ENCODE results near the gene ANKHD1. TPM values are rescaled to one million over a fixed set of nuclear protein-coding genes. Genes with fewer than 3 reads are reported as not detected.

Gene ANKHD1
- total RNA-seq (2014; rRNA removed; shearing (Covaris generic); ENCODE audit: low replicate concordance) = 43.9 and 53.4 TPM in 2 replicates

DNA sequence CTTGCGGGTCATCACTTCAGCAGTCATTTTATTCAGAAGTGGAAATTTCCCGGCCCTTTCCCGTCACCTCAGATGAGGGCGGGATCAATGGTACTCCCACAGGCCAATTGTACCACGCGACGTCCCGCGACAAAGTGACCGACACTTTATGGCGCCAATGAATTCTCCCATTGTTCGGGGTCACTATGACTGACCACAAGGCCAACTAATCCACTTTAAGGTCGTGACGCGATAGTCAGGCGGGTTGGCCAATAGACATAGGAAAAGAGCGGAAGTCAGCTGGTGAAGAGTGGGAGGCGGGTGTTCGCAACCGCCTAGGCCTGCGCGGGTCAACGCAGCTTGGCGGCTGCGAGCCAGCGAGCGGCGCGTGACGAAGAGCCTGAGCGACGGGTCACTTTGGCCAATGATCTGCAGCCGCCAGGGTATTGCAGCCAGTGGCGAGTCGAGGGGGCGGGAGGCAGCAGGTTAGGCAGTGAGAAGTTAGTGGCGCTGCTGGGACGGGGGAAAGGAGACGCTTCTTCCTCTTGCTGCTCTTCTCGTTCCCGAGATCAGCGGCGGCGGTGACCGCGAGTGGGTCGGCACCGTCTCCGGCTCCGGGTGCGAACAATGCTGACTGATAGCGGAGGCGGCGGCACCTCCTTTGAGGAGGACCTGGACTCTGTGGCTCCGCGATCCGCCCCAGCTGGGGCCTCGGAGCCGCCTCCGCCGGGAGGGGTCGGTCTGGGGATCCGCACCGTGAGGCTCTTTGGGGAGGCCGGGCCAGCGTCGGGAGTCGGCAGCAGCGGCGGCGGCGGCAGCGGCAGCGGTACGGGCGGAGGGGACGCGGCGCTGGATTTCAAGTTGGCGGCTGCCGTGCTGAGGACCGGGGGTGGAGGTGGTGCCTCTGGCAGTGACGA lies at the start of gene ANKHD1:
TSS of gene ANKHD1 (plus strand) at position 472 of the 896 bp plus-strand sequence. CDS start at position 607, 135 bp downstream.
- in situ Hi-C loops (cut with HindIII; ENCODE audit: low pct_unique_long_range_greater_than_20kb, low sequenced_read_pairs) = no loop called here
- DNase-seq (ENCODE audit: low read depth) = peak; percentile 100

- in situ Hi-C loops (cut with HindIII; ENCODE audit: low pct_unique_long_range_greater_than_20kb, low sequenced_read_pairs) = no loop called here
- DNase-seq (ENCODE audit: low read depth) = no peak
Measured at GRCh38 chr5:140355546-140355945, 46.1 kb upstream of the ANKHD1 start.

- no peak for DNase-seq (ENCODE audit: low read depth)
- in situ Hi-C loops (cut with HindIII; ENCODE audit: low pct_unique_long_range_greater_than_20kb, low sequenced_read_pairs) = no loop called here
Measured at GRCh38 chr5:140356853-140357725, 44.5 kb upstream of the ANKHD1 start.

- in situ Hi-C loops (cut with HindIII; ENCODE audit: low pct_unique_long_range_greater_than_20kb, low sequenced_read_pairs) = no loop called here
- peak; percentile 65 for DNase-seq (ENCODE audit: low read depth)
Measured at GRCh38 chr5:140357726-140358093, 43.9 kb upstream of the ANKHD1 start.

- DNase-seq (ENCODE audit: low read depth) = no peak
- in situ Hi-C loops (cut with HindIII; ENCODE audit: low pct_unique_long_range_greater_than_20kb, low sequenced_read_pairs) = no loop called here
Measured at GRCh38 chr5:140358738-140359310, 42.8 kb upstream of the ANKHD1 start.

DNA sequence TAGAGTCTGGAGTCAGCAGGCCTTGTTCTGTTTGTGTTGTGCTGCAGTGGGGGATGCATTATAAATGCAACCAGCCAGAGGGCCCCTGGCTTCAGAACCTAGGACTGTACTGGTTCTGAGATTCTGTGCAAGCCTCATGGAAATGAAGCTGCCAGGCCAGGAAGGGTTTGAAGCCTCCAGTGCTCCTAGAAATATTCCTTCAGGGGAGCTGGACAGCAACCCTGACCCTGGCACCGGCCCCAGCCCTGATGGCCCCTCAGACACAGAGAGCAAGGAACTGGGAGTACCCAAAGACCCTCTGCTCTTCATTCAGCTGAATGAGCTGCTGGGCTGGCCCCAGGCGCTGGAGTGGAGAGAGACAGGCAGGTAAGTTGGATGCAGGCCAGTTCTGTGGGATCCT lies 41.5 kb upstream of the ANKHD1 start, which contains the start of gene SLC4A9:
TSS of gene SLC4A9 (plus strand) at position 94 of the 400 bp plus-strand sequence. CDS start at position 137, 43 bp downstream.
- in situ Hi-C loops (cut with HindIII; ENCODE audit: low pct_unique_long_range_greater_than_20kb, low sequenced_read_pairs) = no loop called here
- no peak for DNase-seq (ENCODE audit: low read depth)

DNA sequence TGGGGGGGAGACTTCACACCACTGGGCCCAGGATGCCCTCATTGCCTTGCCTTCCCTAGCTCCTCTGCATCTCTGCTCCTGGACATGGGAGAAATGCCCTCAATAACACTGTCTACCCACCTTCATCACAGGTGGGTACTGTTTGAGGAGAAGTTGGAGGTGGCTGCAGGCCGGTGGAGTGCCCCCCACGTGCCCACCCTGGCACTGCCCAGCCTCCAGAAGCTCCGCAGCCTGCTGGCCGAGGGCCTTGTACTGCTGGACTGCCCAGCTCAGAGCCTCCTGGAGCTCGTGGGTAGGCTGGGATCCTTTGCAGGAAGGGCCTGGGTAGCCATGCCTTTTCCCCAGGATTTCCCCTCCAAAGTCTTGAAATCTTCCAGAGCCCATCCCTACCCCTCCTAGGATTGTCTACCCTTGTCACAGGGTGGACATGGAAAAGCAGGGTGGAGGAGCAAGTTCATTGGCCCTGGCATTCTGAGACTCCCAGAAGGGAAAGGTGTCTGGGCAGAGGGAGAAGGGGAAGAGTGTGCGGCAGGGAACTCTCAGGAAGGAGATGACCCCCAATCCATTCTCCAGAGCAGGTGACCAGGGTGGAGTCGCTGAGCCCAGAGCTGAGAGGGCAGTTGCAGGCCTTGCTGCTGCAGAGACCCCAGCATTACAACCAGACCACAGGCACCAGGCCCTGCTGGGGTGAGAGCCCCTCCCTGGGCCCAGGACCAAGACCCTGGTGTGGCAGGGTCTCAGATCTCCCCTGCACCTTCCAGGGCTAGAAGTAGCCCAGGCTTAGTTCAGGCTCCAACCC lies 40.8 kb upstream of the ANKHD1 start:
- in situ Hi-C loops (cut with HindIII; ENCODE audit: low pct_unique_long_range_greater_than_20kb, low sequenced_read_pairs) = no loop called here
- no peak for DNase-seq (ENCODE audit: low read depth)

- in situ Hi-C loops (cut with HindIII; ENCODE audit: low pct_unique_long_range_greater_than_20kb, low sequenced_read_pairs) = no loop called here
- DNase-seq (ENCODE audit: low read depth) = no peak
Measured at GRCh38 chr5:140361901-140362300, 39.7 kb upstream of the ANKHD1 start.

DNA sequence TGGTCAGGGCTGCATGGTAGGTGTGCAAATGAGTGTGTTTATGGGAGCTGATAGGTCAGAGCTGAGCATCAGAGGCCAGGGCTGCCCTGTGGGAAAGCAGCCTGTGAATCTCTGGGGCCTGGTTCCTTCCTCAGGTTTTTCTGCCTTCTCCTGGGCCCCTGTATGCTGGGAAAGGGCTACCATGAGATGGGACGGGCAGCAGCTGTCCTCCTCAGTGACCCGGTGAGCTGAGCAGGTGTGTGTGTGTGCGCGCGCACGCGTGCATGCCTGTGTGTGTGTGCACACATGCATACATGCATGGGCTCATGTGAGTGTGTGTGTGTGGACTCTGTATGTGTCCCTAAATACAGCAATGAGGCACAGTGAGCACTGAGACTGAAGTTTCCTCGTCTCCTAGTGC lies 39.3 kb upstream of the ANKHD1 start:
- in situ Hi-C loops (cut with HindIII; ENCODE audit: low pct_unique_long_range_greater_than_20kb, low sequenced_read_pairs) = no loop called here
- no peak for DNase-seq (ENCODE audit: low read depth)

GRCh38 chr5:140362875-140363630 lies 38.6 kb upstream of the ANKHD1 start:
- in situ Hi-C loops (cut with HindIII; ENCODE audit: low pct_unique_long_range_greater_than_20kb, low sequenced_read_pairs) = no loop called here
- peak; percentile 51 for DNase-seq (ENCODE audit: low read depth)

GRCh38 chr5:140363631-140364471 lies 37.8 kb upstream of the ANKHD1 start:
- DNase-seq (ENCODE audit: low read depth) = no peak
- in situ Hi-C loops (cut with HindIII; ENCODE audit: low pct_unique_long_range_greater_than_20kb, low sequenced_read_pairs) = no loop called here

- in situ Hi-C loops (cut with HindIII; ENCODE audit: low pct_unique_long_range_greater_than_20kb, low sequenced_read_pairs) = no loop called here
Measured at GRCh38 chr5:140364472-140364765, 37.2 kb upstream of the ANKHD1 start.

GRCh38 chr5:140365282-140365681 lies 36.4 kb upstream of the ANKHD1 start:
- in situ Hi-C loops (cut with HindIII; ENCODE audit: low pct_unique_long_range_greater_than_20kb, low sequenced_read_pairs) = no loop called here
- no peak for DNase-seq (ENCODE audit: low read depth)

More at GRCh38 chr5:140364472-140364765, 37.2 kb upstream of the ANKHD1 start:
- no peak for DNase-seq (ENCODE audit: low read depth)

GRCh38 chr5:140365941-140366340 lies 35.7 kb upstream of the ANKHD1 start:
- no peak for DNase-seq (ENCODE audit: low read depth)
- in situ Hi-C loops (cut with HindIII; ENCODE audit: low pct_unique_long_range_greater_than_20kb, low sequenced_read_pairs) = no loop called here

DNA sequence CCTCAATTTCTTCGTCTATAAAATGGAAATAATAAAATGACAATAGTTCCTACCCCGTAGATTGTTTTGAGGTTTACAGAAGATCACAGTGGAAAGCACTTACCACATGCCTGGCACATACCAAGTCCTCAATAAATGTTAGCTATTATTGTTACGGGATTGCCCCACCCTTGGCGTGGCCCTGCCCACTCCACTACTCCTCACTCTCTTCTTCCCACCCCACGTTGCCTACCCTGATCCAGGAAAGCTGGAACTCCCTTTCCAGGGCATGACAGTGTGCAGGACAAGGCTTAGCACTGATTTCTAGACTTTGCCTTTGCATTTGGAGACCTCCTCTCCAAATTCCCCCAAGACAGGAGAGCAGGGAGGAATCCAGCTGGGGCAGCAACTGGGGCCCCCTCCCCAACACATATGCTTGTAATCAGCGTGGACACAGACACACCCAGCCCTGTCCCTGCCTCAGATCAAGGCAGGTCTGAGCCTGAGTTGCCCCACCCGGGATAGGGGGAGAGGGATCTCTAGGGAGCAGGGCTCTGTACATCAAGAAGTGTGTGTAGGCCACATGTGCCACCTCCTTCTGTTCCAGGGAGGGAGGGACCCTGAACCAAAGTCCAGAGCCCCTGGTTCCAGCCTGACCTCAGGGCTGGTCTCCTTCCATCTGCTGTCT lies 34.9 kb upstream of the ANKHD1 start:
- in situ Hi-C loops (cut with HindIII; ENCODE audit: low pct_unique_long_range_greater_than_20kb, low sequenced_read_pairs) = no loop called here
- DNase-seq (ENCODE audit: low read depth) = no peak
